HTR-8/SVneo (cell line): ENCODE measurements around the gene ABCA7.

ENCODE experiments used
- DNase-seq: peaks from one replicate; pipeline ENCODE4 v3.0.0; 2011; ENCODE audit warnings: low spot score, mixed read lengths; ENCODE audit not compliant: insufficient read length
- FAIRE-seq: peaks from 2 replicates; lab custom pipeline; 2011; peaks lifted over from hg19 to GRCh38; lab: Jason Lieb, UNC

ABCA7 gene

DNA sequence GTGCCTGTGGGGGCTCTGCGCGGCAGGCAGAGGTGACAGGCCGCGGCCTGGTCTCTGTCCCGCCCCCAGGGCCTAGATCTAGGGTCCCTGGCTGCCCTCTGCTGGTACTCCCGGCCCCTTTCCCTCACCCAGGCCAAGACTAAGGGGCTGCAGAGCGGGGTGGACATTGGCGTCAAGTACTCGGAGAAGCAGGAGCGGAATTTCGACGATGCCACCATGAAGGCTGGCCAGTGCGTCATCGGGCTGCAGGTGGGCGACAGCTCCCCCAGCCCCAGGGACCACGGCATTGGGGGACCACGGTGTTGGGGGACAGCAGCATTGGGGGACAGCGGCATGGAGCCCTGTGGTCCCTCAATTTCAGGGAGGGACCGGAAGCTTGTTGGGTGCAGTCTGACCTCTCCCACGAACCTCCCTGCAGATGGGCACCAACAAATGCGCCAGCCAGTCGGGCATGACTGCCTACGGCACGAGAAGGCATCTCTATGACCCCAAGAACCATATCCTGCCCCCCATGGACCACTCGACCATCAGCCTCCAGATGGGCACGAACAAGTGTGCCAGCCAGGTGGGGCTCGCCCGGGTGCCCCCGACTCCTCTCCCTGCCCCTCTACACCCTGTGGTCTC, 3.8 kb upstream of the ABCA7 start:
- no peak for FAIRE-seq
- no peak for DNase-seq

DNA sequence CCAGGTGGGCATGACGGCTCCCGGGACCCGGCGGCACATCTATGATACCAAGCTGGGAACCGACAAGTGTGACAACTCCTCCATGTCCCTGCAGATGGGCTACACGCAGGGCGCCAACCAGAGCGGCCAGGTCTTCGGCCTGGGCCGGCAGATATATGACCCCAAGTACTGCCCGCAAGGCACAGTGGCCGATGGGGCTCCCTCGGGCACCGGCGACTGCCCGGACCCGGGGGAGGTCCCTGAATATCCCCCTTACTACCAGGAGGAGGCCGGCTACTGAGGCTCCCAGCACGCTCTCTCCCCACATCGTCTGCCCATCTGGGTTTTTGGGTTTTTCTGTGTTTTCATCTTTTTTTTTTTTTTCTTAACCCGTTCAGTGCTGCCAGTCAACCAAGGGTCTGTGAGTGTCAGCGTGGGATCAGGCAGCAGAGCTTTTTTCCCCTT, 2.3 kb upstream of the ABCA7 start:
- no peak for FAIRE-seq

DNA sequence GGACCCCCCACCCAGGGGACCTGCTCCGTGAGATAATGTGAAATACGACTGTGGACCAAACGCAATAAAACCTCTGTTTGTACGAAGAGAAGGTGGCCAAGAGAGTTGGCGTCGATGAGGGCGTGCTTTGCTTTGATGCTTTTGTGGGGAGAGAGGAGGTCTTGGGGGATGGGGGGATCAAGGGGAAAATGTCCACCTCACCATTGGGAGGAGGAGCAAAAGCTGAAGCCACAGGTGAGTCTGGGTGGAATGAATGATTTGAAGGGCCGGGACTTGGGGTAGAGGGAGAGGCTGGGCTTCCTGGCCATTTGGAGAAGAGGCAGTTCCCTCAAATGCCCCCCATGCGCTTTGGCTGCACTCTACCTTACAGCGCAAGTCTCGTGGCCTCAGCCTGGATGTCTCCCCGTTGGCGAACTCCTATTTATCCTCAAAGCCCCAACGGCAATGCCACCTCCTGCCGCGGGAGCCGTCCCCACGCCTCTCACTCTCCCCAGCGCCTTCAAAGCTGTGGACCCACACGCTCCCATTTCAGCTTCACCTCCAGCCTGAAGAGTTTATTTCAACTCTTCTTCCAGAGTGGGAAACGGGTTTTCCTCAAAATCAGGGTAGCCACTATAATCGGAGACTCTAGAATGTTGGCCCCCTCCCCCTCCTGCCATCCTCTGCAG, 795 bp upstream of the ABCA7 start:
- DNase-seq: no peak

More for the DNA sequence above, 2.3 kb upstream of the ABCA7 start:
- DNase-seq: no peak

DNA sequence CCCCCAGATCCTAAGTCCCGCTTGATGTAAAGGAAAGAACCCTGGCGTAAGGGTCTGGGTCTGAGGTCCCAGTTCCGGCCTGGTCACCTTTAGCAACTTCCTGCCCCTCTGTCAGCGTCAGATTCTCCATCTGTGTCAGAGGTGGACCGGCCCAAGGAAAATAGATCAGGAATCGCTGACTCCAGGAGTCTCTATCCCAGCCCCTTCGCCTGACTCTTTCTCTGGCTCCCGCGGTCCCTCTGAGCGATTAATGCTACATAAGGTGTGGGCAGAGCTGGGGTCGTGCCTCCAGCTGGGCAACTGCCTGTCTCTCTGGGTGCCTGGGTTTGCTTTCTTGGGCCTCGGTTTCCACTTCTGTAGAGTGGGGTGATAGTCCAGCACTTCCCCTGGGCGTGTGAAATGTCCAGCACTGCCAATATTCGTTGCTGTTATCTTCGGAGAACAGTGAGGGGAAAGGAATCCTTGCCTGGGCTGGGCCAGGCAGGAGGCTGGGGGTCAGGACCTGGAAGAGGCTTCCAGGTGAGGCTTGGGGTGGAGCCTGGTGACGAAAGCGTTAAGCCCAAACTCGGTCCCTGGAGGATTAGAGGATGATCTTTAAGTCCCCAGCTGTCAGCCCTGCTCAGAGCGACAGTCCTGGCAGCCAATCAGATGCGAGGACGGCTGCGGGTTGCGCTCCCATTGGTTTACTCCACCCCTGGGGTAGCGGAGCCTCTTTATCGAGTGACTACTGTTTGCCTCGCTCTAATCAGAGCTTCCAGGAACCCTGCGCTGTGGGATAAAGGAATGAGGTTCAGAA, 767 bp downstream of the ABCA7 start:
- FAIRE-seq: no peak
- DNase-seq: peak; percentile 95

More for the DNA sequence above, 795 bp upstream of the ABCA7 start:
- no peak for FAIRE-seq

DNA sequence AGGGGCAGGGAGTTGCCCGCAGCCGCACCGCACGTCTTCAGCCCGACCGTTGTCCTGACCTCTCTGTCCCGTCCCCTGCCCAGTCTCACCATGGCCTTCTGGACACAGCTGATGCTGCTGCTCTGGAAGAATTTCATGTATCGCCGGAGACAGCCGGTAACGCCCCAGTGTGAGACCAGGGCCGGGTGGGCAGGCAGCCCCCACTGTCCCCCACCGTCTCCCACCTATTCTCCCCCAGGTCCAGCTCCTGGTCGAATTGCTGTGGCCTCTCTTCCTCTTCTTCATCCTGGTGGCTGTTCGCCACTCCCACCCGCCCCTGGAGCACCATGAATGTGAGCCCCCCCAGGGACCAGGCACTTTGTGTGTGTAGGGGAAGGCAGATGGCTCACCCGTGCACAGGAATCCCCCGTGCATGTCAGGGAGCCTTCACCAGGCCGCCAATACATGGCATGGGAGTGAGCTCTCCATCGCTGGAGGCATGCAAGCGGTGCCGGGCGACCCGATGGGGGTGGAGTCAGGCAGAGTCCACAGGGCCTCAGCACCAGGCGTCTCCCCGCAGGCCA, 1.4 kb downstream of the ABCA7 start:
- FAIRE-seq: no peak

DNA sequence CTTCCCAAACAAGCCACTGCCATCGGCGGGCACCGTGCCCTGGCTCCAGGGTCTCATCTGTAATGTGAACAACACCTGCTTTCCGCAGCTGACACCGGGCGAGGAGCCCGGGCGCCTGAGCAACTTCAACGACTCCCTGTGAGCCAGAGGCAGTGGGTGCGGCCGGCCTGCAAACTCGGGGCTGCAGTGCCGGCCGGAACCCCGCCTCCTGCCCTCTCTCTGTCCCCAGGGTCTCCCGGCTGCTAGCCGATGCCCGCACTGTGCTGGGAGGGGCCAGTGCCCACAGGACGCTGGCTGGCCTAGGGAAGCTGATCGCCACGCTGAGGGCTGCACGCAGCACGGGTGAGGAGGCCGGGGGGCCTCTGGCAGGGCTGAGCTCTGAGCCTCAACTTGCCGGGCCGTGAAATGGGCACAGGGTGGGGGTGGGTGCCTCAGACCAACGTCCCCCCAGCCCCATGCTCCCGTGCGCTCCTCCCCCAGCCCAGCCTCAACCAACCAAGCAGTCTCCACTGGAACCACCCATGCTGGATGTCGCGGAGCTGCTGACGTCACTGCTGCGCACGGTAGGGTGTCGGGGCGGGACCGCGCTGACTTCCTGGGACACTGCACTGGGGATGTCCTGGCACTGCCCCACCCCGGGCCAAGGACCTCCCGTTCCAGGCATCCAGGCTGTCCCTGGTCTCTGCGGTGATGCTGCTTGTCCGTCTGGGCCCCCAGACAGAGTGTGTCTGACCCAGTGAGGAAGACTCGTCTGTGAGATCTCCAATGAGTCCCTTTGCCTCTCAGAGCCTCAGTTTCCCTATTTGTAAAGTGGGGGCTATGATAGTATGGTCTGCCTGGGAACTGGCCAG, 2.2 kb downstream of the ABCA7 start:
- no peak for FAIRE-seq
- DNase-seq: no peak

More for the DNA sequence above, 1.4 kb downstream of the ABCA7 start:
- DNase-seq: no peak

DNA sequence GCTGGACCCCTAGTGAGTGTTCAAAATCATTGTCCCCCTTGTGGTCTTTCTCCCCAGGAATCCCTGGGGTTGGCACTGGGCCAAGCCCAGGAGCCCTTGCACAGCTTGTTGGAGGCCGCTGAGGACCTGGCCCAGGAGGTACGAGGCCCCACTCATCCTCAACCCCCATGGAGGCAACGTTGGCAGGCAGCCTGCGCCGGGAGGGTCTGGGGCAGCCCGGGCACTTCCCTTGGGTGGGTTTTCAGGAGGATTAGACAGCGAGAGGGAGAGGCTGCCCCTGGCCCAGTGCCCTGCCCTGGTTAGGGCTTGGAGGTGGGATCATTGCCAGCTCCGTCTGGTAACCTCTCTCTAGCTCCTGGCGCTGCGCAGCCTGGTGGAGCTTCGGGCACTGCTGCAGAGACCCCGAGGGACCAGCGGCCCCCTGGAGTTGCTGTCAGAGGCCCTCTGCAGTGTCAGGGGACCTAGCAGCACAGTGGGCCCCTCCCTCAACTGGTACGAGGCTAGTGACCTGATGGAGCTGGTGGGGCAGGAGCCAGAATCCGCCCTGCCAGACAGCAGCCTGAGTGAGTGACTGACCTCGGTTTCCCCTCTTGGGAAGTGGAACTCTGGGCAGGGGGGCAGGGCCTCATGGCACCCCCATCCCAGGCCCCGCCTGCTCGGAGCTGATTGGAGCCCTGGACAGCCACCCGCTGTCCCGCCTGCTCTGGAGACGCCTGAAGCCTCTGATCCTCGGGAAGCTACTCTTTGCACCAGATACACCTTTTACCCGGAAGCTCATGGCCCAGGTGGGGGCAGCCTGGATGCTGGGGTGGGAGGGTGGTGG, 3.0 kb downstream of the ABCA7 start:
- no peak for FAIRE-seq
- DNase-seq: no peak

DNA sequence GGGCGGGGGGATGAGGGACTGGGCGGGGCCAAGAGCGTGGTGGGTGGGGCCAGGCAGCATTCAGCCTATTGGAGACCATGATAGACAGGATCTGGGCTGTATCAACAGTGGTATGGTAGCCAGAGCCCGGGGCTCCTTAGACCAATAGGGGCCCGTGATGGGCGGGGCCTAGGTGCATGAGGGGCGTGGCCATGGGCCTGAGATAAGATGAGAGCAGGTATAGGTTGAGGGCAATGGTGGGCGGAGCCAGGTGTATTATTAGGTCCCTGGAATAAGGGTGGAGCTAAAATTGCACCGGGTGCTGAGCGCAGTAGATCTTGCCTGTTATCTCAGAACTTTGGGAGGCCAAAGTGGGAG, 5.3 kb downstream of the ABCA7 start:
- no peak for DNase-seq
- no peak for FAIRE-seq

DNA sequence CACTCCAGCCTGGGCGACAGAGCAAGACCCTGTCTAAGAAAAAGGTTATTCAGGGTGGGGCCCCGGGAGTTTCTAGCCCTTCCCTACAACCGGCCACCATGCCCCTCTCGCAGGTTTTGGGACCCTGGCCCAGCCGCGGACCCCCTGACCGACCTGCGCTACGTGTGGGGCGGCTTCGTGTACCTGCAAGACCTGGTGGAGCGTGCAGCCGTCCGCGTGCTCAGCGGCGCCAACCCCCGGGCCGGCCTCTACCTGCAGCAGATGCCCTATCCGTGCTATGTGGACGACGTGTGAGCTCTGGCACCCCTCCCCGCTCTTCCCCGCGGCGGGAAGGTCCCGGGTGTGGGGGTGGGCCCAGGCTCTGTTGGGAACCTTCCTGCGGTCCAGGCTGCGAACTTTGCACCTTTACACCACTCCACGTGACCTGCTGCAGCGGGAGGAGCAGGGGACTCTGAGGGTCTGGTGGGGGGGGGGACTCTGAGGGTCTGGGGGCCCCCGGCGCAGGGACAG, 6.3 kb downstream of the ABCA7 start:
- DNase-seq: no peak
- no peak for FAIRE-seq

DNA sequence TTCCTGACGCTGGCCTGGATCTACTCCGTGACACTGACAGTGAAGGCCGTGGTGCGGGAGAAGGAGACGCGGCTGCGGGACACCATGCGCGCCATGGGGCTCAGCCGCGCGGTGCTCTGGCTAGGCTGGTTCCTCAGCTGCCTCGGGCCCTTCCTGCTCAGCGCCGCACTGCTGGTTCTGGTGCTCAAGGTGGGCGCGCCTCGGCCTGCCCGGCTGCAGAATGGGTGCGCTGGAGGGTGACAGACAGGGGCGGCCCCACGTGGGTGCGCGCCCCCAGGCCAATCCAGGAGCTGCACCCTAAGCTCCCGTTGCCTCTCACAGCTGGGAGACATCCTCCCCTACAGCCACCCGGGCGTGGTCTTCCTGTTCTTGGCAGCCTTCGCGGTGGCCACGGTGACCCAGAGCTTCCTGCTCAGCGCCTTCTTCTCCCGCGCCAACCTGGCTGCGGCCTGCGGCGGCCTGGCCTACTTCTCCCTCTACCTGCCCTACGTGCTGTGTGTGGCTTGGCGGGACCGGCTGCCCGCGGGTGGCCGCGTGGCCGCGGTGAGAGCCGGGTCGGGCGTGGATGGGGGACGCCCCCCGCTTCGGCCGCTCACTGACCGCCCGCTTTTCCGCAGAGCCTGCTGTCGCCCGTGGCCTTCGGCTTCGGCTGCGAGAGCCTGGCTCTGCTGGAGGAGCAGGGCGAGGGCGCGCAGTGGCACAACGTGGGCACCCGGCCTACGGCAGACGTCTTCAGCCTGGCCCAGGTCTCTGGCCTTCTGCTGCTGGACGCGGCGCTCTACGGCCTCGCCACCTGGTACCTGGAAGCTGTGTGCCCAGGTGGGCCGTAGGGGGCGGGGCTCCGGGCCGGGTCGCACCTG, 7.2 kb downstream of the ABCA7 start:
- FAIRE-seq (no peak), DNase-seq (no peak)

DNA sequence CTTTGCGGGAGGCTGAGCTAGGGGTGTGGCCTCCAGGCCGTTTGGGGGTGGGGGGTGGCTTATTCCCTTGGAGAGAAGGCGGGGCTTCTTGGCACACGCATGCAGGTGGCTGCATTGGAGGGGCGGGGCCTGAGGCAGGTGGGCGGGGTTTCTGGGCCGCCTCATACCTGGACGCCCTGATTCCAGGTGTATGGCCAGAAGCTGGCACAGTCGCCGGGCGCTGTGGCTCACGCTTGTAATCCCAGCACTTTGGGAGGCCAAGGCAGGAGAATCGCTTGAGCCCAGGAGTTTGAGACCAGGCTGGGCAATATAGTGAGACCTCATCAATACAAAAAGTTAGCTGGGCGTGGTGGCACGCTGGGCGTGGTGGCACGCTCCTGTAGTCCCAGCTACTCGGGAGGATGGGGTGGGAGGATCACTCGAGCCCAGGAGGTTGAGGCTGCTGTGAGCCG, 7.8 kb downstream of the ABCA7 start:
- FAIRE-seq: no peak
- no peak for DNase-seq

DNA sequence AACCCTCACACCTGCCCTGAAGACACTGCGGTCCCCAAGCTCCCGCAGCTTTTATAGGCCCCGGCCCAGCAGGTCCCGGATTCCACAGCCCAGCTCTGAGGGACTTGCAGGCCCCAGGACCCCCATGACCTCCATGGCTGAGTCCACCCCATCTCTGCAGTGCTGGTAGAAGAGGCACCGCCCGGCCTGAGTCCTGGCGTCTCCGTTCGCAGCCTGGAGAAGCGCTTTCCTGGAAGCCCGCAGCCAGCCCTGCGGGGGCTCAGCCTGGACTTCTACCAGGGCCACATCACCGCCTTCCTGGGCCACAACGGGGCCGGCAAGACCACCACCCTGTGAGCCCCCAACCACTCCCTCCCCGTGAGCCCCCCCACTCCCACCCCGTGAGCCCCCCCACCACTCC, 9.2 kb downstream of the ABCA7 start:
- no peak for DNase-seq
- no peak for FAIRE-seq

DNA sequence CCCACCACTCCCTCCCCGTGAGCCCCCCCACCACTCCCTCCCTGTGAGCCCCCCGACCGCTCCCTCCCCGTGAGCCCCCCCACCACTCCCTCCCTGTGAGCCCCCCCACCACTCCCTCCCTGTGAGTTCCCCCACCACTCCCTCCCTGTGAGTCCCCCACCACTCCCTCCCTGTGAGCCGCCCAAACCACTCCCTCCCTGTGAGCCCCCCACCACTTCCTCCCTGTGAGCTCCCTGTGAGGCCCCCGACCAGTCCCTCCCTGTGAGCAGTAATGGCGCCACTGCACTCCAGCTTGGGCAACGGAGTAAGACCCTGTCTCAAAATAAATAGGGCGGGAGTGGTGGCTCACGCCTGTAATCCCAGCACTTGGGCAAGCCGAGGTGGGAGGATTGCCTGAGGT, 9.9 kb downstream of the ABCA7 start:
- DNase-seq (no peak), FAIRE-seq (no peak)

DNA sequence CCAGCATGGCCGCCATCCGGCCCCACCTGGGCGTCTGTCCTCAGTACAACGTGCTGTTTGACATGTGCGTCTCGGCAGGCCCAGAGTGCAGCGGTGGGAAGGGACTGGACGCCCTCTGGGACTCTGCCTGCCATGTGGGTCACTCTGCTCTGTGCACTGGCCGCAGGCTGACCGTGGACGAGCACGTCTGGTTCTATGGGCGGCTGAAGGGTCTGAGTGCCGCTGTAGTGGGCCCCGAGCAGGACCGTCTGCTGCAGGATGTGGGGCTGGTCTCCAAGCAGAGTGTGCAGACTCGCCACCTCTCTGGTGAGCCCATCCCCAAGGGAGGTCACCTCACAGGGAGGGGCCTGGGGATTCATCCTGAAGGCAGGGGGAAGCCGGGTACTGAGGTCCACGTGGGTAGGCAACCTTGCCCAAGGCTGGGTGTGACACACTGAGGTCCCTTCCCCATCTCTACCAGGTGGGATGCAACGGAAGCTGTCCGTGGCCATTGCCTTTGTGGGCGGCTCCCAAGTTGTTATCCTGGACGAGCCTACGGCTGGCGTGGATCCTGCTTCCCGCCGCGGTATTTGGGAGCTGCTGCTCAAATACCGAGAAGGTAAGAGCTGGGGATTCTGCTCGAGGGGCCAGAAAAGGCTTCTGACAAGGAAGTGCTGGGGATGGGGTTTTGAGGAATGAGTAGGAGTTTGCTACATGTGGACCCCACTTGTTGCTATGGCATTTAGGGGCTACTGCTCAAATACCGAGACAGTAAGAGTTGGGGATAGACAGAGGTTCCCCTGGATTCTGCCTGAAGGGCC, 11.3 kb downstream of the ABCA7 start:
- FAIRE-seq: no peak
- no peak for DNase-seq

DNA sequence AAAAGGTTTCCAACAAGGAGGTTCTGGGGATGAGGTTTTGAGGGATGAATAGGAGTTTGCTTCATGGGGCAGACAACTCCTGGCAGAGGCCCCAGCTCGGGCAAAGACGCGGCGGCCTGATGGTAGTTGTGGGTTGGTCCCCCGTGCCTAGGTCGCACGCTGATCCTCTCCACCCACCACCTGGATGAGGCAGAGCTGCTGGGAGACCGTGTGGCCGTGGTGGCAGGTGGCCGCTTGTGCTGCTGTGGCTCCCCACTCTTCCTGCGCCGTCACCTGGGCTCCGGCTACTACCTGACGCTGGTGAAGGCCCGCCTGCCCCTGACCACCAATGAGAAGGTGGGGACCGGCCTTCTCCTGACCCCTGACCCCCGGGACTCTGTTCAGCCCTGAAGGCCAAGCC, 11.9 kb downstream of the ABCA7 start:
- no peak for DNase-seq
- FAIRE-seq: no peak

DNA sequence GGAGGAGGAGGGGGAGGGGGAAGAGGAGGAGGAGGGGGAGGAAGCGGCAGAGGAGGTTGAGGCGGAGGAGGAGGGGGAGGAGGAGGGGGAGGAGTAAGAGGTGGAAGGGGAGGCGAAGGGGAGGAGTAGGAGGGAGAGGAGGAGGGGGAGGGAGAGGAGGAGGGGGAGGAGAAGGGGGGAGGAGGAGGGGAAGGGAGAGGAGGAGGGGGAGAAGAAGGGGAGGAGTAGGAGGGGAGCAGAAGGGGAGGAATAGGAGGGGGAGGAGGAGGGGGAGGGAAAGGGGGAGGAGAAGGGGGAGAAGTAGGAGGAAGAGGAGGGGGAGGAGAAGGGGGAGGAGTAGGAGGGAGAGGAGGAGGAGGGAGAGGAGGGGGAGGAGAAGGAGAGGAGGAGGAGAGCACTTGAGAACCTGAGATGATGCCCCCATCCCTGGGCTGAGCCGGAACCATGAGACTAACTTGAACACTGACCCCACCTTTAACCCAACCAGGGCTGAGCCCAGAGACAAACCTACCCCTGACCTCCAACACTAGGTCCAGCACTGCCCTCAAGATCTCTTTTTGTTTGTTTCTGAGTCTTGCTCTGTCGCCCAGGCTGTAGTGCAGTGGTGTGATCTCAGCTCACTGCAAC, 12.6 kb downstream of the ABCA7 start:
- no peak for FAIRE-seq
- DNase-seq: no peak
